ENCODE measurements around the gene CCDC185. TPM values are rescaled to one million over a fixed set of nuclear protein-coding genes. Genes with fewer than 3 reads are reported as not detected.
A peak's percentile ranks its signal among the peaks of the same experiment; 100 is the strongest.

CCDC185 gene
- total RNA-seq = not detected

DNA sequence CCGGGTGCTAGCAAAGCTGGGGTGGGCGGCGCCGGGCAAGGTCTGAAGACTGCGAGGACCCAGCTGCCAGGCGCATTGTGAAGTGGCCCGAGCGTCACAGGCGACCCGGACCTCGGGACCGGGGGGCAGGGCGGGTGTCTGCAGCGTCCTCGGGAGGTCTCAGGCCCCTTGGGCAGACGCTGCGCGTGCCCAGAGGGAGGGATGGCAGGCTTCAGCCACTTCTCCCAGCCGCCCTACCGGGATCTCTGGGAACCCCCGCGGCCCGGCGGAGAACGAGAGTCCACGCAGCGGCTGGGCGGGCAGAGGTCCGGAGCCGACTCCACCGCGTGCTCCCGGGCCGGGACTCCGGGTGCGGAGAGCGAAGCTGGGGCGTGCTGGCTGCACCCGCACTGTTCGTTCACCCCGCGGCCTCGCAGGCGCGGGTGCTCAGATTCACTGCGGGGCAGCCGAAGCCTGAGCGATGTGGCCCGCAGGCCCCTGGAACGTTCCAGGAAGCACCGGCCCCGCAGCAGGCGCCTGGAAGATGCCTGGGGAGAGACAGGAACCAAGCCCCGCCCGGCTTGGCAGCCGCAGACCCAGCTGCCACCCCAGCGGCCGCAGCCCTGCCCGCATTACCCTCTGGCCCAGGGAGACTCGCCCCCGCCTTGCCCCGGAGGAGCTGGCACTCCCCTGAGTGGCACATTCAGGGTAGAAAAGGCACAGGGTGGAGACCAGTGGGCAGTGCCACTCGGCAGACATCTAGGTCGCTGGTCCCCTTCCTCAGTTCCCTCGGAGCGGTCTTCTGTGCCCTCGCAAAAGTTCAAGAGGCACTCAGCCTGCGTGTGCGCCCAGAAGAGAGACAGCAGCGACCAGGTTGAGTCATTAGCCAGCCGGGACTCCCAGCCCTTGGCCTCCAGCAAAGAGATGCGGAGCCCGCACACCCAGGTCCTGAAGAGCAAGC, at the start of gene CCDC185:
TSS of gene CCDC185 (plus strand) at position 141 of the 940 bp plus-strand sequence. CDS start at position 202, 61 bp downstream.
- no peaks in the 10 kb centered on the region for H3K36me3 Mint-ChIP-seq (ENCODE audit: insufficient read depth)
- DNase-seq = no peak

DNA sequence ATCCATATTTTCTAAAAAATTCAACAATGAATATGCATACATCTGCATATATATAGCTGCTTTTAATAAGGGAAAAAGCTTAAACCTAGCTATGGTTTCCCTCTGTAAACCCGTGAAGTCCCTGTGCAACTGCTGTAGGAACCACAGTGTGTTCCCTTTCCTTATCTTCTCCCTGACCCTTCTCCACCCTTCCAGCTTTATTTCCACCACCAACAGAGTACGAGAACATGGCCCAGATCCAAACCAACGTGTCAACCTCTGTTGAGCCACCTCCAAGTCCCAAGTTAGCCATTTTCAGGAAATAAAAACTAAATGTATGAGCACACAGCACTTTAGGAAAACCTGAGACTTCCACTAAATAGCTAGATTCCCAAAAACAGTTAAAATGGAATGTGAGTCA, 49.5 kb upstream of the CCDC185 start:
- DNase-seq (no peak), ATAC-seq (no peak)
- Mint-ChIP-seq H3K36me3 (ENCODE audit: insufficient read depth) (peaks cover 5% of the 10 kb centered on the region), H3K9me3 (no peaks in the 10 kb centered on the region), H3K4me3 (no peak overlapping the region), H3K27me3 (ENCODE audit: low read depth) (no peaks in the 10 kb centered on the region), H3K4me1 (ENCODE audit: low read depth) (no peaks in the 10 kb centered on the region)

More for the DNA sequence above, at the start of gene CCDC185:
- Mint-ChIP-seq H3K4me1 (ENCODE audit: low read depth) (no peaks in the 10 kb centered on the region), H3K9me3 (peaks cover 5% of the 10 kb centered on the region), H3K4me3 (no peak within 1 kb of the TSS), H3K27me3 (ENCODE audit: low read depth) (peaks cover 26% of the 10 kb centered on the region)
- ATAC-seq = peak; percentile 40 to 41

DNA sequence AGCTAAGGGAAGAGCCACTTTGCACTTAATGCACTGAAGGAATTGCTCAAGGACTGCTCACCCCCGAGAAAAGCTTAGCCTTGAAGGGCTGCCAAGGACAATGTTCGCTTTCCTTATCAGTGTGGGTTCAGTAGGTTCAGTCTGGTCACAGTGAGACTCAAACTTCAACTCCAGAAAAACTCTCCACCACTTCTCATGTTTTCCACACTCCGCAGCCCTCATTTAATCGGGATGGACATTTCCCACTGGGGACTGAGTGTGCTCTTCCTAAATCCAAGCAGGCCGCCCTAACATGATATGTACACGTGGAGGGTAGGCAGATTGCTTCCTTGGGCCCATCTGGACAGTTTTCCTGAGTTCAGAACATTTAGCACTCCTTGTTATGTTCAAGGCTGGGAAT, 48.7 kb upstream of the CCDC185 start:
- peaks cover 2% of the 10 kb centered on the region for H3K36me3 Mint-ChIP-seq (ENCODE audit: insufficient read depth)

DNA sequence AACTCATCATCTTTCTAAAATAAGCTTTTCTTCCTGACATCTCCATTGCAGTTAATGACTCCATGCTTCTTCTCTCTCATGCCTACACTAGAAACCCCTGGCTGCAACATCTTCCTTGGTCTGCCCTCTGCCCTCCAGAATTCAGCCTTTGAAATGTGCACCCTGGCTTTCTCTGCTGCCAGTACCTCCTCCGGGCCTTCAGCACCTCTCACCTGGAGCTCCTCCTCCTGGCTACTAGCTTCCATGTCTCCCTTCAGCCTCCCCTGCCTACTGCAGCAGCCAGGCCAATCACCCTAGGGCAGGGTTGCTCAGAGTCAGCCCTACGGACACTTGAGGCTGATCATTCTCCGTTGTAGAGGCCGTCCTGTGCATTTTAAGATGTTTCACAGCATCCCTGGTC, 47.5 kb upstream of the CCDC185 start:
- DNase-seq = no peak
- no peak for ATAC-seq
- H3K36me3 Mint-ChIP-seq (ENCODE audit: insufficient read depth) = no peaks in the 10 kb centered on the region
- no peak overlapping the region for H3K4me3 Mint-ChIP-seq
- no peaks in the 10 kb centered on the region for H3K9me3 Mint-ChIP-seq
- no peaks in the 10 kb centered on the region for H3K4me1 Mint-ChIP-seq (ENCODE audit: low read depth)
- no peaks in the 10 kb centered on the region for H3K27me3 Mint-ChIP-seq (ENCODE audit: low read depth)

More for the DNA sequence above, 48.7 kb upstream of the CCDC185 start:
- no peak for DNase-seq
- Mint-ChIP-seq H3K9me3 (no peaks in the 10 kb centered on the region), H3K27me3 (ENCODE audit: low read depth) (no peaks in the 10 kb centered on the region), H3K4me1 (ENCODE audit: low read depth) (no peaks in the 10 kb centered on the region), H3K4me3 (no peak overlapping the region)
- no peak for ATAC-seq

DNA sequence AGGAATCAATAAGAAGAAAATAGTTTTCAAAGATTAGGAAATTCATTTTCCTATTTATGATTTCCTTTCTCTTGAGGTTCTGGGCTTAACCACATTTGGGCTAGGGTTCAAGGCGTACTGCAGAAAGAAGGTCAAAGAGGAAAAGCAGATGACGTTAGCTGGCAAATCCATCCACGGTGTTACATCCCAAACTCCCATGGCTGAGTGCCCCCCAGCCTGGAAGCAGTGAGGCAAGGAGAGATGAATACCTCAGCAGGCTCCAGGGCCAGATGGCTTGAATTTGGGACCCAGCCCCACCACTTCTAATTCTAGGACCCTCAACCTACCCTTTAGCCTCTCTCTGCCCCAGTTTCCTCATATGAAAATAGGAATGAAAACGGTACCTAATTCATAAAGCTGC, 46.9 kb upstream of the CCDC185 start:
- no peaks in the 10 kb centered on the region for H3K4me1 Mint-ChIP-seq (ENCODE audit: low read depth)
- no peaks in the 10 kb centered on the region for H3K27me3 Mint-ChIP-seq (ENCODE audit: low read depth)
- no peaks in the 10 kb centered on the region for H3K9me3 Mint-ChIP-seq
- ATAC-seq (no peak), DNase-seq (no peak)
- no peak overlapping the region for H3K4me3 Mint-ChIP-seq
- H3K36me3 Mint-ChIP-seq (ENCODE audit: insufficient read depth) = no peaks in the 10 kb centered on the region

DNA sequence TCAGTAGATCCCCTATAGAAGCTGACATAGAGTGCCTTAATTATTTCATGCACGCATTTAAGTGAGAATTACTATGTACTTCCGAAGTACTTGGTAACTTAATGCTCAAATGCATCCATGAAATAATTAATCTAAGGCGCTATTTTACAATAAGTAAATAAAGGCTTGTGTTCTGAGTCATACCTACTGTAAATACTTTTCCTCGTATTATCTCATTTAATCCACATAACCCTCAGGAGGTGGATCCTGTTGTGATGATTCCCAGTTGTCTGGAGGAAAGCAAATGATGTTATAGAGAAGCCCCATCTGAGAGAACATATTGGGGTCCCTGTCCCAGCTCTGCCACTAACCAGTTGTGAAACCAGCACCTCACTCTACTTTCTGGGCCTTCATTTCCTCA, 45.6 kb upstream of the CCDC185 start:
- no peak for ATAC-seq
- DNase-seq = no peak
- Mint-ChIP-seq H3K4me1 (ENCODE audit: low read depth) (no peaks in the 10 kb centered on the region), H3K36me3 (ENCODE audit: insufficient read depth) (no peaks in the 10 kb centered on the region), H3K27me3 (ENCODE audit: low read depth) (no peaks in the 10 kb centered on the region), H3K4me3 (no peak overlapping the region), H3K9me3 (no peaks in the 10 kb centered on the region)

DNA sequence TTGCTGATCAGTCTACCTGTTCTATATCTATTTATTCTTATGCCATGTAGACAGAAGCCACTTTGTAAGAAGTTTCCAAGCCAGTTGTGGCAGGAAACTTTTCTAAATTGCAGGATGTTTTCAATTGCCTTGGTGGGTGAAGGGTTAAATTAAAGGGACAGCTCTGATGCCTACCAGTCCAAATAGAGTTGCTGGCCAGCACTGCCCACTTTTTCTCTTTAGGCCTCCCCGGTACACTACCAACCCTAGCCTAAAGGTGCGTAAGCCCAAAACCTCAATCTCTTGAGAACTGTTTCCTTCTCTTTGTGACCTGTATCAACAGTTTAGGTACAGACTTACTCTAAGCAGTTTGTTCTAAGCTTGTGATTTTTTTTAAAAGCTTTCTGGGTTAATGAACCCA, 44.8 kb upstream of the CCDC185 start:
- Mint-ChIP-seq H3K4me3 (no peak overlapping the region), H3K9me3 (no peaks in the 10 kb centered on the region), H3K4me1 (ENCODE audit: low read depth) (no peaks in the 10 kb centered on the region), H3K27me3 (ENCODE audit: low read depth) (no peaks in the 10 kb centered on the region), H3K36me3 (ENCODE audit: insufficient read depth) (no peaks in the 10 kb centered on the region)
- no peak for DNase-seq
- ATAC-seq = no peak

DNA sequence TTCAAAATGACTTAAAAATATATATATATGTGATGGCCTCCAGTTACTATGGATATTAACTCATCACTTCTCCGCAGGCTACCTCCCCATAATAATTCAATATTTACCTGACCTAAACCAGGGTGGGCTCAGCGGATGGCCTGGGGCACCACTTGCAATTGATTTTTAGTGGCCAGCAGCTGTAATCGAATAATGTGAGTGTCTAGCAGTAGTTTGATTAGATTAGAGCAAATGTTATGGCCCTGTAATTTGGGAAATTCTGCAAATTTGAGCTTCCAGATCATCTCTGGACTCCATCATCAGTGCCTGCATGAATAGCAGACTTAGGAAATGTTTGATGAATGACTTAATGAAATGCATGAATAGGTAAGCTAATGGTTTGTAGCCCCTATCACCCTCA, 44.0 kb upstream of the CCDC185 start:
- H3K4me3 Mint-ChIP-seq = no peak overlapping the region
- DNase-seq = no peak
- H3K36me3 Mint-ChIP-seq (ENCODE audit: insufficient read depth) = no peaks in the 10 kb centered on the region
- H3K27me3 Mint-ChIP-seq (ENCODE audit: low read depth) = no peaks in the 10 kb centered on the region
- H3K4me1 Mint-ChIP-seq (ENCODE audit: low read depth) = no peaks in the 10 kb centered on the region
- H3K9me3 Mint-ChIP-seq = no peaks in the 10 kb centered on the region
- ATAC-seq = no peak

DNA sequence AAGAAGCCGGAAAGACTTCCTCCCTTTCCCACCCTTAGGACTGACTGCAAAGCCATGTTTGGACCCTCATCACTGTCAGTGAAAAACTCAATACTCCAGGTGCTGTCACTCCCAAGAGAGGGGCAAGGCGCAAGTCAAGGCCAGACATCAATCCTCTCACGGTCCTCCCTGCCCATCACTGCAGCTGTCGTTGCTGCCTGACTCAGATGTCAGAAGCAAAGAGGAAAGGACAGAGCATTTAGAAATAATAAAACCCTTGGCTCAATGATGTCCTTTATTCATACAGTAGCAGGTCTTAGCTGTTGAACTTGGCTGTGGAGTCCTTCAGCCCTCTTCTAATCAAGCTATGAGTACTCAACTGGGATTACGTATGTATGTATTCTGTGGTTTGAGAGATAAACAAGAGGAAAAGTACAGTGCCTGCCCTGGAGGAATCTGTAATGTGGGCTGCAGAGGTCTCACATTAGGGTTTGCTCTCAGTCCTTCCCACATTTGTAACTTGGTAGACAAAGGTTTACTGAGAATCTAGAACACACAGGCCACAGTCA, 42.8 kb upstream of the CCDC185 start:
- H3K4me3 Mint-ChIP-seq = no peak overlapping the region
- H3K4me1 Mint-ChIP-seq (ENCODE audit: low read depth) = no peaks in the 10 kb centered on the region
- H3K36me3 Mint-ChIP-seq (ENCODE audit: insufficient read depth) = no peaks in the 10 kb centered on the region
- ATAC-seq = no peak
- no peak for DNase-seq
- no peaks in the 10 kb centered on the region for H3K27me3 Mint-ChIP-seq (ENCODE audit: low read depth)
- H3K9me3 Mint-ChIP-seq = no peaks in the 10 kb centered on the region

DNA sequence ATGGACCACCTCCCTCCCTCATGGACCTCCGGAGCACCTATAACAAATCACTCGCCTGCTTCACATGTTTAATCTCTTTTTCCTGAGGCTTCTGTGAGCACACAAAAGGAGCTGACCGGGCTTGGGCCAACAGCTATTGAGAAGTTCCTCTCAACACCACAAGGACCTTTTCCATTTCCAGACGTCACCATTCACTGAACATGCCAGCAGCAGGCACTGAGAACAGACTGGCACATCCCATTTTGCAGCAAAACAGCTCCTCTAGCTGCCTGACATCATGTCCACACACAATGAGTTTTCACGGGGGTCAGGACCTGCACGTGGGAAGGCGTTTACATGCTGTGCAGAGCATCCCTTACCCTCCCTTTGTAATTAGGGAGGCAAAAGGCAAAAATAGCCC, 40.3 kb upstream of the CCDC185 start:
- H3K4me1 Mint-ChIP-seq (ENCODE audit: low read depth) = no peaks in the 10 kb centered on the region
- DNase-seq = no peak
- no peaks in the 10 kb centered on the region for H3K9me3 Mint-ChIP-seq
- H3K27me3 Mint-ChIP-seq (ENCODE audit: low read depth) = no peaks in the 10 kb centered on the region
- ATAC-seq = no peak
- no peaks in the 10 kb centered on the region for H3K36me3 Mint-ChIP-seq (ENCODE audit: insufficient read depth)
- no peak overlapping the region for H3K4me3 Mint-ChIP-seq

DNA sequence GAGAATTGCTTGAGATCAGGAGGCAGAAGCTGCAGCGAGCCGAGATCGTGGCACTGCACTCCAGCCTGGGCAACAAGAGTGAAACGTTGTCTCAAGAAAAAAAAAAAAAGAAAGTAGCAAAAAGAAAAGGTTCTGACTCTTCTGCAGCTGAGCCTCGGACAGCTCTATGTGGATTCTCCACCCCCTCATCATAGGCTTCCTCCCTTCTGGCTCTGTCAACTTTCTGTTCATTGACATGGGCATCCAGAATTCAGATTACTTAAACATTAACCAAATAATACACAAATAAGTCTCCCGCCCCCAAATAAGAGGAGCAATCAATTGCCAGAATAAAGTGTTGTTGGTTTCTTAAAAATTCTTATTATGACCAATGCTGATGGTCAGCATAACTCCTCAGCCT, 39.3 kb upstream of the CCDC185 start:
- no peaks in the 10 kb centered on the region for H3K36me3 Mint-ChIP-seq (ENCODE audit: insufficient read depth)
- H3K9me3 Mint-ChIP-seq = no peaks in the 10 kb centered on the region
- ATAC-seq (no peak), DNase-seq (no peak)
- H3K4me3 Mint-ChIP-seq = no peak overlapping the region
- no peaks in the 10 kb centered on the region for H3K4me1 Mint-ChIP-seq (ENCODE audit: low read depth)
- H3K27me3 Mint-ChIP-seq (ENCODE audit: low read depth) = no peaks in the 10 kb centered on the region

DNA sequence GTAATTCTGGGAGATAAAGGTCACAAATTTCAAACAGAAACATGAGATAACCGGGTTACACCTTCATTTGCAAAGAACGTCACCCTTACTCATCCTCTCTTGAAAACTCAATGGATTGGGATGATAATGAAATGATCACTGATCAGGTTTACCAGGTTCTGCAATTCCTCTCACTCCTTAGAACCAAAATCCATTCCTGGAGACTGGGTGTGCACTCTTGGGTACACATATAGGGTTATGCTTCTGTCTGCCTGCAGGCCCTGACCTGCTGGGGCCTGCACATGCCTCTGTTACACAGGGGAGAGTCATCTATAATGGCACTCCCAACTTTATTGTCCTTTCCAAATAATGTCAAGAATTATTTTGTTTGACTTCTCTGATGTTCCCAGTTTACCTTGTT, 37.5 kb upstream of the CCDC185 start:
- Mint-ChIP-seq H3K27me3 (ENCODE audit: low read depth) (no peaks in the 10 kb centered on the region), H3K4me1 (ENCODE audit: low read depth) (no peaks in the 10 kb centered on the region), H3K36me3 (ENCODE audit: insufficient read depth) (no peaks in the 10 kb centered on the region), H3K9me3 (no peaks in the 10 kb centered on the region), H3K4me3 (no peak overlapping the region)
- DNase-seq = no peak
- ATAC-seq = no peak

DNA sequence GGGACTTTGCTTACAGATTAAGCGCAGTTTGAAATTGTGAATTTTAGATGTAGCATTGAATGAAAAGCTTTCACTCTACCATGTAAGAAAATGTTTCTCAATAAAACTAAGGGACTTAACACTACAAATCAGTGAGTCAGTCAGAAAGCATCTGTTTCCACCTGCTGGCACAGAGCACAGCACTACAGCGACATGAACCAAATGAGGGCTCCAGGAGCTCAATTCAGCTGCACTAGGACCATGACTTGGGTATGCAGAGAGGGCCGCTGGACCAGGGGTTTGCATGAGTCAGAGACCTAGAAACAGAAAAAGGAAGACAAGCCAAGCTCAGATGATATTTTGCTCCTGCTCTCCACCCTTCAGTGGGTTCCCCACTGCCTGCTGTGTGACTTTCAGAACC, 34.4 kb upstream of the CCDC185 start:
- DNase-seq (no peak), ATAC-seq (no peak)
- no peaks in the 10 kb centered on the region for H3K36me3 Mint-ChIP-seq (ENCODE audit: insufficient read depth)
- no peaks in the 10 kb centered on the region for H3K9me3 Mint-ChIP-seq
- H3K27me3 Mint-ChIP-seq (ENCODE audit: low read depth) = peaks cover 11% of the 10 kb centered on the region
- no peak overlapping the region for H3K4me3 Mint-ChIP-seq
- H3K4me1 Mint-ChIP-seq (ENCODE audit: low read depth) = peaks cover 16% of the 10 kb centered on the region

DNA sequence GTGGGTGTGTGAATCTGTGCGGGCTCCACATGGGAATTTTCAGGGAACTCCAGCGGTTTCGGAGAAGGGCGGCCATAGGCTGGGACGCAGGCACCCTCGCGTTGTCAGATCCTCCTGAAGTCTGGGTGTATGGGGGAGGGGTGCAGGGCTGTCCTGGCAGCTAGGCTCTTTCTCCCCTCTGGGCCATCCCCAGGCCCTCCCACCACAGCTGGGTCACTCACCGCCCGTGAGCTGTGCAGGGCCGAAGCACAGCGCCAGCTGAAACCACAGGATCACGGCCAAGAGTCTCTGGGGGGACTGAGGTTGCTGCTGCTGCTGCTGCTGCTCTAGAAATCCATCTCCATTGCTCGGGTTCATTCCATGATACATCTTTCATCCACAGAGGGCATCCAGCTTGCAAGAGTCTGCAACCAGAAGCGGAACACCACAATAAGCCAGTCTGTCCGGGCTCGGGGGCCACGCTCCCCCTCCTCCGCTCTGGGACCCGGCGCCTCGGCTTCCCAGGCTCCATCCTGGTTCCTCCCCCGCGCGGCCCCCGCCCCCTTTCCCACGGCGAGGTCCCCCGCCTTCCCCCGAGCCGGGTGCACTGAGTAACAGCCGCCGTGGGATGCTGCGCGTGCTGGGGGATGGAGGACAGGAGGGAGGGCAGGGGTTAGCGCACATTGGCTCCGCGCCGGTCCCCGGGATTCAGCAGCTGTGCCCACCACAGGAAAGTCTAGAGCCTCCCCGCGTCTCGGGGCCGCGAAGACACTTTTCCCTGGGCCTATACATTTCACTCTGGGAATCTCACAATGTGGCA, 30.0 kb upstream of the CCDC185 start:
- ATAC-seq = peak; percentile 37 to 44
- Mint-ChIP-seq H3K27me3 (ENCODE audit: low read depth) (peaks cover 14% of the 10 kb centered on the region), H3K4me3 (peak overlapping the region; percentile 86)

More for the DNA sequence above, 30.0 kb upstream of the CCDC185 start:
- Mint-ChIP-seq H3K9me3 (no peaks in the 10 kb centered on the region), H3K36me3 (ENCODE audit: insufficient read depth) (no peaks in the 10 kb centered on the region), H3K4me1 (ENCODE audit: low read depth) (peaks cover 17% of the 10 kb centered on the region)
- DNase-seq = peak; percentile 18
